HG02973 (cell line): Measurements from ENCODE around the gene TRAF5.
"Not testable (repeated sequence)": the region's sequence is repeated elsewhere in the genome, so short reads cannot be mapped to it uniquely, and the experiment has no call there.

ENCODE experiments used
- ATAC-seq: cut with Tn5 transposase; IDR thresholded peaks from one replicate; pipeline ENCODE4 v1.9.1; 2021; ENCODE audit warnings: moderate library complexity; ENCODE audit not compliant: unreplicated experiment

TRAF5 gene

DNA sequence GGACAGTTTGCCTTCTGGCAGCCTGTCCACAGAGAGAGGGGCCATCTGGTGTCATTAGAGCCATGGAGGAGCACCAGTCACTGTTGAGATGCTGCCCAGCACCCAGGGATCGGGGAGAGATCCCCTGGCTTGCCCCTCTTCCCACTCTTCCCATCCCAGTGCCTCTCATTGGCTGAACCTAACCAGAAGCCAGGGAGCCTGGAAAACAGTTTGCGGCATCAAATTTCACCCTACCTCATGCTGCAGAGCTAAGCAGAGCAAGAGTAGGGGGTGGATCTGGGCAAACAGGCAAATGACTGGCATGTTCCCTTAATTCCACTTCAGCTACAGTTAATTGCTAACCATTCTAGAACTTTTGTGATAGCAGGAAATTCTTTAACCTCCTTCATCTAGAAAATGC, 19.1 kb downstream of the TRAF5 start:
- ATAC-seq = no peak

- ATAC-seq = no peak
Measured at GRCh38 chr1:211347077-211347844, 20.6 kb downstream of the TRAF5 start.

- no peak for ATAC-seq
Measured at GRCh38 chr1:211348547-211348946, 21.9 kb downstream of the TRAF5 start.

DNA sequence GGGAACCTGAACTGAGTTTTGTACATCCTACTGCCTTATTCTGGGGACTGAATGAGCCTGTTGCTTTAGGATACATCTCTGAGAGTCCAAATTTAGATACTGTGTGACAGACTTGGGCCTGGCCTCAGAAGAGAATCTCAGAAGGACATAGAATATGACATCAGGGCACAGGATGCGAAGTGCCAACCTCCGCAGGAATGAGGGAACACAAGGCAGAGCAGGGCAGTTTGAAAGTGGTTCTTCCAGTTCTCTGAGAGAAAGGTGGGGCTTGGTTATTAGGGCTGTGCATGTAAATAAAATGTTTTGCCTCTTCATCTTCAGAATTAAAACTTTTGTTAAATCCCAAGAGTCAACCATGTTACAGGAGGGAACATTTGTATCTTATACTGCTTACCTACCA, 23.1 kb downstream of the TRAF5 start:
- ATAC-seq = no peak

- not testable (repeated sequence) for ATAC-seq
Measured at GRCh38 chr1:211352055-211352454, 25.4 kb downstream of the TRAF5 start.

DNA sequence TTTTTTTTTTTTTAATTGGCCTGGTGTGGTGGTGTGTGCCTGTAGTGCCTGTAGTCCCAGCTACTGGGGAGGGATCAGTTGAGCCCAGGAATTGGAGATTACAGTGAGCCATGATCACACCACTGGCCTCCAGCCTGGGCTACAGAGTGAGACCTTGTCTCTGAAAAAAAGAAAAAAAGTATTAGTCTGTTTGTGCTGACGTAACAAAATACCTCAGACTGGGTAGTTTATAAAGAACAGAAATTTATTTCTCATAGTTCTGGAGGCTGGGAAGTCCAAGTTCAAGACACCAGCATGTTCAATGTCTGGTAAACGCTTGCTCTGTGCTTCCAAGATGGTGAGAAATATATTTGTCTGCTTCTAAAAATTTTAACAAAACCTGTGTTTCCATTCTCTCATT, 25.8 kb downstream of the TRAF5 start:
- no peak for ATAC-seq

GRCh38 chr1:211352985-211353515, 26.4 kb downstream of the TRAF5 start:
- ATAC-seq = peak; percentile 83

GRCh38 chr1:211353562-211354212, 27.1 kb downstream of the TRAF5 start:
- no peak for ATAC-seq

DNA sequence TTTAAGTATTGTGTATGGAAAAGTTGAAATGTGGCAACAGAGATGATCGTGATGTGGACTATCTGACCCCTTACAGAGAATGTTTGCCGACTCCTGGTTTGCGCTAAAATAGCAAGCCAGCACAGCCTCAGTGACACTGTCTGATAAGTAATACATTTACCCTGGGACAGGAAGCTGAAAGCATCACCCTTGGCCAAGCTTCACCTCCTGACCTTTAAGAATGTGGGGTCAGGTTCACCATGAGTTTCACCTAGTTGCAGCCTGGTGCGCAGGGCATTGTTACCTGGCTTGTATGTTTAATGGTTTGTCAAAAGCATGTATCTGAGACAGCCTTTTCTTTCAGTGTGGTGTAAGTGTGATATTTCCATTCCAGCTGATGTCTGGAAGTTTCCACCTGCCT, 29.2 kb downstream of the TRAF5 start:
- ATAC-seq = no peak

- no peak for ATAC-seq
Measured at GRCh38 chr1:211356723-211357407, 30.2 kb downstream of the TRAF5 start.

- ATAC-seq = no peak
Measured at GRCh38 chr1:211358685-211359084, 32.1 kb downstream of the TRAF5 start.

DNA sequence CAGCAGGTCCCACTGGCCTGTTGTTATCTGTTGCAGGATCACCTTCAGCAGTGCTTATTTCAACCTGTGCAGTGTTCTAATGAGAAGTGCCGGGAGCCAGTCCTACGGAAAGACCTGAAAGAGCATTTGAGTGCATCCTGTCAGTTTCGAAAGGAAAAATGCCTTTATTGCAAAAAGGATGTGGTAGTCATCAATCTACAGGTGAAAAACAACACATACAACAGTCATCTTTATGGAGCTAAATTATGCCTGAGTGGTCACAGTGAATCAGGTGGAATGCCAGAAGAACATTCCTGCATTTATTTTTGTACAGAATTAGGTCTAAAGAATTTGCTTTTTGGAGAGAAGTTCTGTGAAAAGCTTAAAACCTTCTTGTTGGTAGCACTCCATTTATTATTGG, 33.2 kb downstream of the TRAF5 start:
- no peak for ATAC-seq

DNA sequence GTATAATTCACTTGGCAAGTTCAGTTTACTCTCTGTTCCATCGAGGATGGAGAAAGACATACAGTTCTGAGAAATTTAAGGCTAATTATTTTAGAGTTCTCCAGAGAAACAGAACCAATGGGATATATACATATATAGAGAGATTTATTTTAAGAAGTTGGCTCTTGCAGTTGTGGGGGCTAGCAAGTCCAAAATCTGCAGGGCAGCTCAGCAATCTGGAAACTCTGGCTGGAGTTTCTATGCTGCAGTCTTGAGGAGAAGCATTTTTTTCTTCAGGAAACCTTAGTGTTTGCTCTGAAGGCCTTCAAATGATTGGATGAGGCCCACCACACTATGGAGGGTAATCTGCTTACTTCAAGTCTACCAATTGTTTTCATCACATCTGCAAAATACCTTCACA, 34.6 kb downstream of the TRAF5 start:
- no peak for ATAC-seq

DNA sequence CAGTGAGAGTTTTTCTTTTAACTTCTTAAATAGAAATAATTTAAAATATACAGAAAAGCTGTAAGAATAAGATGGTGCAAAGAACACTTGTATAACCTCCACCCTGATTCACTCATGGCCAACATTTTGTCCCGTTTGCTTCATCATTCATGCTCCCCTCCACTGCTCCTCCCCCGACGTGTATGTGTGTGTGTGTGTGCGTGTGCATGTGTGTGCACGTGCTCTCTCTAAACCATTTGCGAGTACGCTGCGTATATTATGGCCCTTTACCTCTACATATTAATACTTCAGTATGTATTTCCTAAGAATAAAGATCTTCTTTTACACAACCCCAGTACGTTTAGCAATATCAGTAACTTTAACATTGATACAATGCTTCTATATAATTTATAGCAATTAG, 43.0 kb downstream of the TRAF5 start:
- ATAC-seq = no peak

- no peak for ATAC-seq
Measured at GRCh38 chr1:211370669-211371068, 44.0 kb downstream of the TRAF5 start.

- ATAC-seq = no peak
Measured at GRCh38 chr1:211371406-211372105, 44.9 kb downstream of the TRAF5 start.

DNA sequence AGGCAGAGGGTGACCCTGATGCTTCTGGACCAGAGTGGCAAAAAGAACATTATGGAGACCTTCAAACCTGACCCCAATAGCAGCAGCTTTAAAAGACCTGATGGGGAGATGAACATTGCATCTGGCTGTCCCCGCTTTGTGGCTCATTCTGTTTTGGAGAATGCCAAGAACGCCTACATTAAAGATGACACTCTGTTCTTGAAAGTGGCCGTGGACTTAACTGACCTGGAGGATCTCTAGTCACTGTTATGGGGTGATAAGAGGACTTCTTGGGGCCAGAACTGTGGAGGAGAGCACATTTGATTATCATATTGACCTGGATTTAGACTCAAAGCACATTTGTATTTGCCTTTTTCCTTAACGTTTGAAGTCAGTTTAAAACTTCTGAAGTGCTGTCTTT, 45.8 kb downstream of the TRAF5 start:
- no peak for ATAC-seq

DNA sequence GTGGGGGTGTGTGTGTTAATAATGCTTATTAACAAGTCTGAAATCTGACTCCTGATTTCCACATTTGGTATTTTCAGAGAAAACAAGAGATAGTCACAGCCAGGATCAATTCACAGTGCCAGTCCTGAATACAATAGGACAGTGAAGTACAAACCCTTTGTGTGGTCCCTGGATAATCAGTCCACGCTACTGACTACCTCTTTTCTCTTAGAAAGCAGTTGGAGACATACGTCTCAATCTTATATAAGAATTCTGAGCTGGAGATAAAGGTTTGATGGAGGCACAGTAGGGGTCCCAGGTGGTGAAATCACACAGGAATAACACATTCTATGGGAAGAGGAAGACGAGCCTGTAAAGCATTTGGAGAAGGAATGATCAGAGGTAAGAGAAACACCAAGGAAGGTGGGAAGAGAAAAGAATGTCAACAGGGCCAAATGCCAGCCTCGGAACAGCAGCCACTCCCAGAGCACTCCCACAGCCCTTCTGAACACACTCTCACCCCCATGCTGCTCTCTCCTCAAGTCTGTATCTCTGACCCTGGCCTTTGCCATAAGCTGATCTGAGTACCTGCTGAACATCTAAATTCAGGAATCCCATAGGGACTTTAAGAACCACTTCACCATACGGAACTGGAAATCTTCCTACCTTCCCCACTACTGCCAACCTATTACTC, 48.6 kb downstream of the TRAF5 start:
- ATAC-seq = no peak

DNA sequence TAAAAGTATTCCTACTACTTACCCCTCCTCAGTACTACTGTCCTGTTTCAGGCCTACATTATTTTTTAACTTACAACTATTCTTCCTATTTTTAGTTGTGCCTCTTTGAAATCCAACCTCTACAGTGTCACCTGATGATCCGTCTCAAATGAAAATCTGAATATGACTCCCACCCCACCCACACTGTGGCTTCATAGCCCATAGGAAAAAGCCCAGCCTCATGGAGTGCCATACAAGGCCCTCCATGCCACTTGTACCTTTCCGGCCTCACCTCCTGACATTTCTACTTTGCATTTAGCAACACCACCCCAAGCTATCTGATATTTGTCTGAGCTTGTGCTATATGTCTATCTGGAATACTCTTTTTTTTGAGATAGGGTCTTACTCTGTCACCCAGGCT, 49.3 kb downstream of the TRAF5 start:
- no peak for ATAC-seq

- ATAC-seq = no peak
Measured at GRCh38 chr1:211376807-211377470, 50.3 kb downstream of the TRAF5 start.
